Ovary (tissue), 9 donors: ENCODE data around the gene ARHGEF17. TPM values are rescaled to one million over a fixed set of nuclear protein-coding genes. Genes with fewer than 3 reads are reported as not detected.

Source experiments
- DNase-seq, 5 donors: peaks; one replicate each; pipeline ENCODE4 v3.0.0-alpha.2; 2019 to 2020
- H3K27ac ChIP-seq, 2 donors: fragments of 200-600 bp; one replicate each; pipeline versions ENCODE4 v1.5.1 to v1.8.0; 2019 to 2022
- H3K27me3 ChIP-seq: fragments of 200-600 bp; one replicate; pipeline ENCODE4 v1.8.0; 2022
- H3K36me3 ChIP-seq: fragments of 200-600 bp; sonication (generic); one replicate; pipeline ENCODE4 v1.5.1; 2019
- H3K4me1 ChIP-seq: one replicate; pipeline ENCODE4 v1.8.1; 2013; ENCODE audit warnings: mild to moderate bottlenecking, moderate library complexity; ENCODE audit not compliant: insufficient read depth
- H3K4me3 ChIP-seq: fragments of 200-600 bp; sonication (generic); one replicate; pipeline ENCODE4 v1.5.1; 2017
- H3K9me3 ChIP-seq, 2 donors: fragments of 200-600 bp in 1 of 2; sonication (generic) in 1 of 2; one replicate each; pipeline versions ENCODE4 v1.5.1 to v1.8.1; 2013 to 2019; ENCODE audit warnings: mild to moderate bottlenecking in 1 of 2, moderate library complexity in 1 of 2
- EP300 ChIP-seq: sonication (generic); formaldehyde crosslinking; IDR thresholded peaks from one replicate; pipeline ENCODE4 v1.6.1; 2017; ENCODE audit warnings: antibody characterized with exemption
- POLR2A ChIP-seq: fragments of 450-650 bp; IDR thresholded peaks from one replicate; pipeline ENCODE4 v1.6.1; 2017; ENCODE audit warnings: antibody characterized with exemption, mild to moderate bottlenecking, moderate library complexity
- WGBS, 3 donors: extraction: QIAGEN DNeasy Blood & Tissue Kit in 1 of 3; methylation state at CpG; one replicate each; pipeline versions ENCODE4 v1.1.5 to v1.1.7; 2013 to 2017; 5-methylcytosine and 5-hydroxymethylcytosine counted together
- intact Hi-C, 4 donors: fragments of 100-400 bp; cut with DNase I; formaldehyde crosslinking; loops; one replicate each; pipeline versions ENCODE4 v1.11.0 to v1.15.1; 2022 to 2023
- polyA plus RNA-seq, 2 donors: library from polyadenylated mRNA; stranded (reverse); fragments of 200-250 nt in 1 of 2; fragments of 350-450 nt in 1 of 2; fragmentation: Illumina TruSeq in 1 of 2; extraction: RNeasy Lipid Tissue Mini Kit (QIAGEN cat#74804) in 1 of 2; gene quantifications; one replicate each; pipeline ENCODE4 v1.2.3, GENCODE V29; 2013 to 2014
- total RNA-seq, 7 donors: library from RNA; depleted of rRNA in 2 of 7; stranded (reverse); fragments of >200 nt in 2 of 7; fragmentation: NEBNext Ultra II Directional in 3 of 7; extraction: Animal tissue kit (Norgen Biotek cat#: 25700) in 3 of 7; gene quantifications; one replicate each; pipeline versions ENCODE4 v1.1.0 to v1.2.4, GENCODE V29; 2016 to 2023
- TF ChIP-seq, protein P1 (sequence below), 3 donors: fragments of 450-650 bp in 2 of 3; fragments of 200-600 bp in 1 of 3; IDR thresholded peaks; one replicate each; pipeline versions ENCODE4 v1.5.1 to v1.8.0; 2016 to 2022; ENCODE audit warnings: antibody characterized with exemption in 3 of 3, mild to moderate bottlenecking in 1 of 3
- donor health status: DM: no; HTN: no; CAD: no; lungs with moderate emphysema.
- donor health status: DM: no; HTN: no; CAD: no.
- donor health status: Bipolar disorder and iron deficiency.
- donor health status: DM: yes; HTN: yes; CAD: no.
- donor health status: DM: no; HTN: no; CAD: no.
- donor health status: DM: yes; HTN: yes; CAD: no.

The ARHGEF17 gene
- total and polyA plus RNA-seq, 9 donors: 21.0 to 83.8 (median 46.0) TPM

DNA sequence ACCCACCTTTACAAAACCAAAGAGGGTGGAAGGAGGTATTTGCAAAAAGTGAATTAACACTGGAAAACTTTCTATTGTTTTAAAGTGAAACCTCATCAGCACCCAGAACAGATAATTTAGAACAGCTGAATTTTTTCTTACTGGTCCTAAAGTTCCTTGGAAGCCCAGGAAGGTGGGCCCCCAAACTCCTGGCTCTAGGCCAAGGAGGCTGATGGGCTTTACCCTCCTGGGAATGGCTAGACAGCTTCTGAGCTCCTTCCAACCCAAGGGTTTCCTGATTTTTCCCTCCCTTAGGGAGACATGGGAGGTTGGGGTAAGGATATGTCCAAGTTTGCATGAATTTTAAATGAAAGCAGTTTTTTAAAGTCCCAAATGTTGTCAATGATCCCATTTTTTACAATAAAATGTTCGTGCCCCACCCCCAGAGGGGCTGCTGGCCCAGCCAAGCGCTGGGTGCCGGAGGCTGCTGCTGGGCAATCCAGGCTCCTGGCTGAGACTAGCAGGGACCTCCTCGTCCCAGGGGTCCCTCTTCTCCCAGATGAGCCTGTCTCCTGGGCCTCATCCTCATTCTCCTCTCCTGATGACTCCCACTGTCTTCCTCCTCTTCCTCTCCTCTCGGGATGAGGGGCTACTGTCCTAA is 96.5 kb downstream of the ARHGEF17 start:
- peak in 1 of 5 donors; percentile 20 for DNase-seq
- WGBS, 3 donors: 84 to 92% (median 88%) methylated on average over 5 of the region's 5 CpGs
- H3K27ac ChIP-seq: no peak overlapping the region

DNA sequence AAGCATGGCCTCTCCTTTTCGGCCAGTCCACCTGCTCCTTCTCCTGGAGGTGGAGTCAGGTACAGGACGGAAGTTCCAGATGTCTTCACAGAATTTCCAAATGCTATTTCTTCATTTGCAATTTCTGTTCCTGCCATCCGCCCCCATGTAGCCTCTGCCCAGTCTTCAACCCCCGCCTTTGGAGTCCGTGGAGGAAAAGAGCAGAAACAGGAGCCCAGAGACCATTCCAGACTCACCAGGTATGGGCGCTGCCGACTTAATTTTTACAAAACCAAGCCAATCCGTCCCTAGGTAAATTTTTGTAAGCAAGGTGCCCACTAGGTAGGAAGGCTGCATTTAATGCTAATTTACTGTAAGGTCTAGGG is 97.1 kb downstream of the ARHGEF17 start:
- no peaks in the 10 kb centered on the region for H3K27me3 ChIP-seq
- intact Hi-C loops: loop anchor here in 1 of 4 donors (2.0 kb wide), 1 partner anchor 256 kb away; no protein-coding TSS in a partner anchor
- no peaks in the 10 kb centered on the region for H3K9me3 ChIP-seq
- no peak for TF ChIP-seq EP300
- TF ChIP-seq, protein P1, sequence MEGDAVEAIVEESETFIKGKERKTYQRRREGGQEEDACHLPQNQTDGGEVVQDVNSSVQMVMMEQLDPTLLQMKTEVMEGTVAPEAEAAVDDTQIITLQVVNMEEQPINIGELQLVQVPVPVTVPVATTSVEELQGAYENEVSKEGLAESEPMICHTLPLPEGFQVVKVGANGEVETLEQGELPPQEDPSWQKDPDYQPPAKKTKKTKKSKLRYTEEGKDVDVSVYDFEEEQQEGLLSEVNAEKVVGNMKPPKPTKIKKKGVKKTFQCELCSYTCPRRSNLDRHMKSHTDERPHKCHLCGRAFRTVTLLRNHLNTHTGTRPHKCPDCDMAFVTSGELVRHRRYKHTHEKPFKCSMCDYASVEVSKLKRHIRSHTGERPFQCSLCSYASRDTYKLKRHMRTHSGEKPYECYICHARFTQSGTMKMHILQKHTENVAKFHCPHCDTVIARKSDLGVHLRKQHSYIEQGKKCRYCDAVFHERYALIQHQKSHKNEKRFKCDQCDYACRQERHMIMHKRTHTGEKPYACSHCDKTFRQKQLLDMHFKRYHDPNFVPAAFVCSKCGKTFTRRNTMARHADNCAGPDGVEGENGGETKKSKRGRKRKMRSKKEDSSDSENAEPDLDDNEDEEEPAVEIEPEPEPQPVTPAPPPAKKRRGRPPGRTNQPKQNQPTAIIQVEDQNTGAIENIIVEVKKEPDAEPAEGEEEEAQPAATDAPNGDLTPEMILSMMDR (IDR thresholded peaks at IDR 0.05): no peak
- TF ChIP-seq POLR2A: no peak
- WGBS, 3 donors: 93 to 95% (median 94%) methylated on average over 8 of the region's 8 CpGs
- H3K4me3 ChIP-seq: no peak overlapping the region
- no peak for DNase-seq
- no peaks in the 10 kb centered on the region for H3K4me1 ChIP-seq
- H3K27ac ChIP-seq: no peak overlapping the region
- H3K36me3 ChIP-seq: no peaks in the 10 kb centered on the region

More for the DNA sequence above, 96.5 kb downstream of the ARHGEF17 start:
- Histone ChIP-seq H3K9me3 (no peaks in the 10 kb centered on the region), H3K4me3 (no peak overlapping the region), H3K27me3 (no peaks in the 10 kb centered on the region), H3K36me3 (no peaks in the 10 kb centered on the region), H3K4me1 (no peaks in the 10 kb centered on the region)
- intact Hi-C loops: loop anchor here in 2 of 4 donors (2.0 to 5.0 kb wide), 2 partner anchors 253 to 256 kb away; no protein-coding TSS in a partner anchor
- TF ChIP-seq EP300: no peak
- TF ChIP-seq, protein P1 (IDR thresholded peaks at IDR 0.05): no peak
- TF ChIP-seq POLR2A: no peak

DNA sequence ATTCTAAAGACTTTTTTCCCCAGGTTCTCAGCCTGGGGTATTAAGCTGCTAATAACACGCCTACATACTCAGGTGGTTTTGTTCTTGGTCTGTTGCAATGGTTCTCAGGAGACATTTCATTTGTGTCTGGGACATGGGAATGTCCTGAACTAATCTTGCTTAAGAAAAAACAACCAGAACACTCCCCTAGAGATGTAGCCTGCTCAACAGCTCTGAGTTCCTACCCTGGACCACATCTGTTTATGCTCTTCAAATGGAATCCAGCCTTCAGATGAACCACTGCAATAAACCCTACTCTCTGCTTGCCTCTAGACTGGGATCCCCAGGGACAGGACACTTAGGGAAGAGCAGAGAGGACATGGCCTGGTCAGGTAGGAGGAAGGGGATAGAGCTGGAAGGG is 98.1 kb downstream of the ARHGEF17 start:
- Histone ChIP-seq H3K27ac (no peak overlapping the region), H3K27me3 (no peaks in the 10 kb centered on the region)
- intact Hi-C loops: no loop called here

DNA sequence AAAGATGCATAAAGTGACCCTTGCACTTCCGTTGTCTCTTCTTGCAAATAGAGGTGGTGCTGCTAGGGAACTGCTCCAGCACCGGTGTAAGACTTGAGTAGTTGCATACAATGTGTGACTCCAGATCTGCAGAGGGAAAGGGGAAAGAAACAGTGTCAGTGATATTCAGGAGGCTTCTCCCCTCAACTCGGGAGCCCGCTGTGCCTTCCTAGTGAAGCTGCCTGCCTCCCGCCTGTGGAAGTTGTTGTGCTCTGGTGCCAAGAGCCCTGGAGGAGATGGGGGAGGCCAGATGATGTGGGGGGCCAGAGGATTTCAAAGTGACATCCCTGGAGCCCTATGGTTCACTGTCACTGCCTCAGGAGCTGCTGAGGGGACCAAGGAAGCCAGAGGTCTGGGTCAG is 98.5 kb downstream of the ARHGEF17 start:
- H3K9me3 ChIP-seq: no peaks in the 10 kb centered on the region
- no peak for DNase-seq
- H3K4me1 ChIP-seq: no peaks in the 10 kb centered on the region
- H3K27ac ChIP-seq: no peak overlapping the region
- 83 to 89% (median 89%) methylated on average over 5 of the region's 5 CpGs for WGBS, 3 donors
- no peaks in the 10 kb centered on the region for H3K36me3 ChIP-seq
- intact Hi-C loops: no loop called here
- no peak overlapping the region for H3K4me3 ChIP-seq
- TF ChIP-seq EP300 (no peak), POLR2A (no peak)
- TF ChIP-seq, protein P1 (IDR thresholded peaks at IDR 0.05): no peak
- H3K27me3 ChIP-seq: no peaks in the 10 kb centered on the region

More for the DNA sequence above, 98.1 kb downstream of the ARHGEF17 start:
- H3K4me3 ChIP-seq: no peak overlapping the region
- WGBS, 3 donors: 89 to 100% (median 93%) methylated on average over 1 of the region's 1 CpG
- H3K36me3 ChIP-seq: no peaks in the 10 kb centered on the region
- no peak for DNase-seq
- H3K9me3 ChIP-seq: no peaks in the 10 kb centered on the region
- no peak for TF ChIP-seq POLR2A
- TF ChIP-seq, protein P1 (IDR thresholded peaks at IDR 0.05): no peak
- no peak for TF ChIP-seq EP300
- no peaks in the 10 kb centered on the region for H3K4me1 ChIP-seq
